Activated CD4-positive, alpha-beta T cell treated with anti-CD3 and anti-CD28 coated beads, Interleukin-10, Interleukin-2, amounts not matched to agents 100 ng/mL and 50 ng/mL, durations not matched to agents 16 hours and 8 hours (primary cell): ENCODE data around the gene SPINT2.
"Not testable (repeated sequence)": the region's sequence is repeated elsewhere in the genome, so short reads cannot be mapped to it uniquely, and the experiment has no call there.

Source experiments
- DNase-seq: peaks from one replicate; pipeline ENCODE4 v3.0.0-alpha.2; 2020

Gene SPINT2

DNA sequence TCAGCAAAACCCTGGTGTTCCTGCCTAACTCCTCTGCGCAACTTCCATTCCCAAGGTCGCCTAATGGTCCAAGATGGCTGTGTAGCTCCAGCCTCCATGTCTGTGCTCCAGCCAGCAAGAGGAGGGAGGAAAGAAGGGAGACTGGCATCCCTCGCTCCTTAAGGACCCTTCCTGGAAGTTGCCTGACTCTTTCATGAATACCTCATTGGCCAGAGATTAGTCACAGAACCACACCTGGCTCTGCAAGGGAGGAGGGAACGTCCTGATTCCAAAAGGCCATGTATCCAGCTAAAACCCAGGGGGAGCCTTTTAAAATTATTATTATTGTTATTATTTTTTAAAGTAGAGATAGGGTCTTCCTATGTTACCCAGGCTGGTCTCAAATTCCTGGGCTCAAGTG is 60.1 kb downstream of the SPINT2 start:
- DNase-seq = no peak

DNA sequence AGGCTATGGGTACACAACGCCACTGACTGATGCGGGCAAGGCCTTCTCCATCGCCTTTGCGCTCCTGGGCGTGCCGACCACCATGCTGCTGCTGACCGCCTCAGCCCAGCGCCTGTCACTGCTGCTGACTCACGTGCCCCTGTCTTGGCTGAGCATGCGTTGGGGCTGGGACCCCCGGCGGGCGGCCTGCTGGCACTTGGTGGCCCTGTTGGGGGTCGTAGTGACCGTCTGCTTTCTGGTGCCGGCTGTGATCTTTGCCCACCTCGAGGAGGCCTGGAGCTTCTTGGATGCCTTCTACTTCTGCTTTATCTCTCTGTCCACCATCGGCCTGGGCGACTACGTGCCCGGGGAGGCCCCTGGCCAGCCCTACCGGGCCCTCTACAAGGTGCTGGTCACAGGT is 62.2 kb downstream of the SPINT2 start:
- no peak for DNase-seq

DNA sequence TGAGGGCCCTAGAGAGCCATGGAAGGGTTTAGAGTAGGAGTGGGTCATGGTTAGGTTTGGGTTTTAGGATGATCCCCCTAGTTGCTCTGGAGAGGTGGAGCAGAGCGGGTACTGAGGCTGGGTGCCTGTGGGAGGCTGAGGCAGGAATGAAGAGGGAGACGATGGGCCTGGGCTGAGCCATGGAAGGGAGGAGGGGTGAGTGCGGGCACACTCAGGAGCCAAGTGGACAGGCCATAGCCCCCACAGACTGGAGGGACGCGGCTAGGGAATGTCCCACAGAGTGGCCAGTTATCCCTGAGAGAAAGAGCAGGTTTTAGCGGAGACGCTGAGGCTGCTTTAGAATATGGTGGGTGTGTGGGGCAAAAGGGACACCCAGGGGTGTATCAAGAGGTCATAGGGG is 65.3 kb downstream of the SPINT2 start:
- no peak for DNase-seq

DNA sequence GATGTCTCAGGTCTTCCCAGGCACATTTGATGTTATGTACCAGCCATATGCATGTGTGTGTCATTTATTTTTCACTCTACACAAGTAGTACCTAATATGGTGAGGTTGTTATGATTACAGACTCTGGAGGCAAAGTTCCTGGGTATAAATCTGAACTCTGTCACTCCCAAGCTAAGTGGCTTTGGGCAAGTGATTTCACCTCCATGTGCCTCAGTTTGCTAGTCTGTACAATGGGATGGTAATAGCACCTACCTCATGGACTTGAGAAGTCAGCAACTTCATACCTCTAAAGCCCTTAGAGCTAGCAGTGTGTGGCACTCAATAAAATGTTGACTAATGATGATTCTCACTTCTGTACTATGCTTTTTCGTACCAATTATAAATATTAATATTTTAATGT is 67.4 kb downstream of the SPINT2 start:
- no peak for DNase-seq

DNA sequence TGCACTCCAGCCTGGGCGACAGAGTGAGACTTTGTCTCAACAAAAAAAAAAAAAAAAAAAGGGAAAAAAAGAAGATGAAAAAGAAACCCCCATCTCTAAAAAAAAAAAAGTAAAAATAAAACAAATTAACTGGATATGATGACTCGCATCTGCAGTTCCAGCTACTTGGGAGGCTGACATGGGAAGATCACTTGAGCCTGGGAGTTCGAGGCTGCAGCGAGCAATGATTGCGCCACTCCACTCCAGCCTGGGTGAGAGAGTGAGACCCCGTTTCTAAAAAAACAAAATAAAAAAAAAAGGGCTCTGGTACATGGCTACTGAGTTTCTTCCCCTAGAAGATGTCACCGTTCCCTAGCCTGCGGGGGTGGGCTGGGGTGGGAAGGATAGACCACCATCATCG is 68.9 kb downstream of the SPINT2 start:
- DNase-seq = no peak

DNA sequence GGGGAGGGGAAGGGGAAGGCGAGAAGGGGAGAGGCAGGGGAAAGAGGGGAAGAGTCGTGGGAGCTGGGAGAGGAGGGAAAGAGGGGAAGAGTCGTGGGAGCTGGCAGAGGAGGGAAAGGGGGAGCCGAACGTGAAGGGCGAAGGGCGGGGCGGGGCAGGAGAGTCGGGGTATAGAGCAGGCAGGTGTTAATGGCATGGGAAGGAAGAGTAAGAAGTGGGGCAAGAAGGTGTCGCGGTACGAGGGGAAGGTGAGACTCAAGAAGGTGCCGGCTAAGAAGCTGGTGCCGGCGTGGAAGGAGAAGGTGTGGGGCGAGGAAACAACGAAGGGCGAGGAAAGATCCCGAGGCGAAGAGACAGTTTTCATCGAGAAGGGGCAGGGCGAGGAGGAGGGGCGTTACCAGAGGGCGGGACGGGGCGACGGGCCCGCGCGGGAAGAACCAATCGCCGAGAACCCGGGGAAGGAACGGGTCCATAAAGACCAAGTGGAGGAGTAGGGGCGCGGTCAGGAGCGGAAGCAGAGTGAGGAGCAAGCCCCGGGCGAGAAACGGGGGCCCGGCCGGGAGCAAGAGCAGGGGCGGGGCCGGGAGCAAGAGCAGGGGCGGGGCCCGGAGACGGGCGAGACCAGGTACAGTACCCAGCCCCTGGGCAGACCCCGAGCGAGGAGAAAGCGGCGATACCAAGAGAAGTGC is 71.7 kb downstream of the SPINT2 start:
- DNase-seq = peak; percentile 98

DNA sequence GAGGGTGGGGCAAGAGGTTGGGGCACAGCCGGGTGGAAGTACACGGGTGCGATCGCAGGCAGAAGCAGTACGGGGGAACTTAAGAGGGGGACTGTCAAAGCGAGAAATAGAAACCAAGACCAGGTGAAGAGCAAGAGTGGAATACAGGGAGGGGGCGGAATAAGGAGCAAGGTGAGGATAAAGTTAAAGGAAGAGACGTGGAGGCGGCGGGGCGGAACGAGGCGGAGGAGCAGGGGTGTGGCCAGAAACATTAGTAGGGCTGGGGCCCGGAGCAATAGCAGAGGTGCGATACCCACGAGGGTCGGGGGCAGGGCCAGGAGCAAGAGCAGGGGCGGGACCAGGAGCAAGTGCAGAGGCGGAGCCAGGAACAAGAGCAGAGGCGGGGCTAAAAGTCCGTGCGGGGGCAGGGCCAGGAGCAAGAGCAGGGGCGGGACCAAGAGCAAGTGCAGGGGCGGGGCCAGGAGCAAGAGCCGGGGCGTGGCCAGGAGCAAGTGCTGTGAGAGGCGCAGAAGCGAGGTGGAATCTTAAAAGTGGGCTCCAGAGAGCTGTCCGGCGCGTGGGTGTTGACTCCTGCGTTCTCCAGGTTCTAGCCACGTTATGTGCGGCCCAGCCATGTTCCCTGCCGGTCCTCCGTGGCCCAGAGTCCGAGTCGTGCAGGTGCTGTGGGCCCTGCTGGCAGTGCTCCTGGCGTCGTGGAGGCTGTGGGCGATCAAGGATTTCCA is 72.4 kb downstream of the SPINT2 start:
- peak; percentile 97 for DNase-seq

DNA sequence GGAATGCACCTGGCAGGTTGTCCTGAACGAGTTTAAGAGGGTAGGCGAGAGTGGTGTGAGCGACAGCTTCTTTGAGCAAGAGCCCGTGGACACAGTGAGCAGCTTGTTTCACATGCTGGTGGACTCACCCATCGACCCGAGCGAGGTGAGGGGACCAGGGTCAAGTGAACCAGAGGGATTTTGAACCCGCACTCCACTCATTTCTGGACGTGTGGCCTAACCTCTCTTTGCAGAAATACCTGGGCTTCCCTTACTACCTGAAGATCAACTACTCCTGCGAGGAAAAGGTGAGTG is 72.9 kb downstream of the SPINT2 start:
- no peak for DNase-seq

DNA sequence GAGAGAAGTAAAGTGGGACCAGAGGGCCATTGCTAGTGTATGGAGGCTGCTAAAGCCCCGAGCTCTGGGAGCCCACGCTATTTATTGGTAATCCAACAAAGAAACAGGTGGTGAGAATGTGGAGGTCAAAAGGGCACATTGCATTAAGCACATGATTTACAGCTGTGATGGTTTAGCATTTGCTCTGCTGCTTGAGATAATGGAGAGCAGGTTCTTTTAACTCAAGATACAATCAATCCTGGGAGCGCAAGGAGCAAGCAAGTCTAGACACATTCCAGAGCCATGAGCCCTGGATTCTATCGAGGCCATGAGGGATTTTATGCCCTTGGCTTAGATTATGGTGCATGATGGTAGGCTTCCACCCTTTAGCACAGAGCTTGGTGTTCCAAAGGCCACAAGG is 74.6 kb downstream of the SPINT2 start:
- not testable (repeated sequence) for DNase-seq

DNA sequence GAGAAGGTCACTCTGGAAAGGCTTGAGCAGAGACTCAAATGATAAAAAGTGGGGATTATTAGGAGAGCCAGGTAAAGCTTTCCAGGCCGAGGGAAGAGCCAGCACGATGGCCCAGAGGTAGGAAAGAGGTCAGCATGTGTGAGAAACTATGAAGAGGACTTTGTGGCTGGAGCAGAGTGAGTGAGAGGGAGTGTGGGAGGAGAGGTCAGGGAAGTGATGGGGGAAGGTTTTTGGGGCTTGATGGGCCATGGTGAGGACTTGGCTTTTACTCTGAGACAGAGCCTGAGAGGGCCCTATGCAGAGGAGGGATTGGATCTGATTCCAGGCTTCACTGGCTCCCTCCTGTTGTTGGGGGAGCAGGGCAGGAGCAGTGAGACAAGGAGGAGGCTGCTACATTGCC is 76.6 kb downstream of the SPINT2 start:
- no peak for DNase-seq
